Measurements from ENCODE around the gene MED1. TPM values are rescaled to one million over a fixed set of nuclear protein-coding genes. Genes with fewer than 3 reads are reported as not detected.

Gene MED1
- total RNA-seq, 1 donor from 2014 or later, result 21.6 TPM

- FAIRE-seq, result no peak
- TF ChIP-seq CTCF (IDR thresholded peaks at IDR 0.05; ENCODE audit: insufficient read depth, low read length, severe bottlenecking), result no peak
- no peak overlapping the region for H3K4me3 ChIP-seq (ENCODE audit: low read depth, low read length)
- no peaks in the 10 kb centered on the region for H3K27me3 ChIP-seq (ENCODE audit: control insufficient read depth, insufficient read depth, low read length)
- DNase-seq (ENCODE audit: low read depth), result no peak
- peaks cover 15% of the 10 kb centered on the region for H3K36me3 ChIP-seq (ENCODE audit: control insufficient read depth, insufficient read depth, low read length)
Observed at GRCh38 chr17:39429600-39429999, 21.5 kb downstream of the MED1 start.

DNA sequence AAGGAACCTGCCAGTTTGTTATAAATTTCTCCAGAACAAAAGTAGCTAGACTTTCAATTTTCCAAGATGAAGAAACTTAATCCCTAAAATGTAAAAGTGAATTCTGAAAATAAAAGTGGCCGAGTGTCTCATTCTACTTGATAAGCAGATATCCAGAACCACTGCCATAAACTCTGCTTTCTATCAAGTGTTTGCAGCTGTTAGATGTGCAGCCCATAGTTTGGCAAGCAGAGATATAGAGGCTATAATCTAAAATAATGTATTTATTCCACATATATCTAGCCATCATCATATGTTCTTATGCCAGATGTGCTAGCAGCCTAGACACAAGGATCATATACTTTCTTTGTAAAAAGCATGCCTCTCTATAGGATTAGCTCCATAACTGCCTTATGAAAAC is 34.9 kb downstream of the MED1 start:
- DNase-seq (ENCODE audit: low read depth), result no peak
- peaks cover 16% of the 10 kb centered on the region for H3K36me3 ChIP-seq (ENCODE audit: control insufficient read depth, insufficient read depth, low read length)
- no peak for FAIRE-seq

DNA sequence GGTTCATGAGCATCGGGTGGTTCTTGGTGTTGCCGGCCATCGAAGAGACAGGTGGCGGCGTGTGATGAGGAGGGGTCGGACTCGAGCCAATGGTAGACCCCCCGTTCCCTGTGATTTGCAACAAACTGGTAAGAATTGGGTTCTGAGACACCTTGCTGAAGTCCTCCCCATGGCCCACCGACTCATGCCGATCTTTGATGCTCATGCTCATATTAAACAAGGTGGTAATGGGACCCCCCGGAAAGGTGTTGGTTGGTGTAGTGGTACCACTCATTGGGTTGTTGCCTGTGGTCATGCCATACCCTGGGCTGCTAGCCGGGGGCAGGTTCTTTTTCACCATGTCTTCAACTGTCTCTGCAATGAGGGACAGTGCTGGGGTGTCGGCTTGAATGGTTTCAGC is 40.8 kb downstream of the MED1 start:
- Histone ChIP-seq H3K27me3 (ENCODE audit: control insufficient read depth, insufficient read depth, low read length) (no peaks in the 10 kb centered on the region), H3K36me3 (ENCODE audit: control insufficient read depth, insufficient read depth, low read length) (peaks cover 15% of the 10 kb centered on the region), H3K4me3 (ENCODE audit: low read depth, low read length) (no peak overlapping the region)
- no peak for TF ChIP-seq CTCF (IDR thresholded peaks at IDR 0.05; ENCODE audit: insufficient read depth, low read length, severe bottlenecking)
- FAIRE-seq, result no peak
- DNase-seq (ENCODE audit: low read depth), result no peak

More for the DNA sequence above, 34.9 kb downstream of the MED1 start:
- no peak overlapping the region for H3K4me3 ChIP-seq (ENCODE audit: low read depth, low read length)
- H3K27me3 ChIP-seq (ENCODE audit: control insufficient read depth, insufficient read depth, low read length), result no peaks in the 10 kb centered on the region
- no peak for TF ChIP-seq CTCF (IDR thresholded peaks at IDR 0.05; ENCODE audit: insufficient read depth, low read length, severe bottlenecking)

- FAIRE-seq, result no peak
- peaks cover 11% of the 10 kb centered on the region for H3K36me3 ChIP-seq (ENCODE audit: control insufficient read depth, insufficient read depth, low read length)
- no peak overlapping the region for H3K4me3 ChIP-seq (ENCODE audit: low read depth, low read length)
- H3K27me3 ChIP-seq (ENCODE audit: control insufficient read depth, insufficient read depth, low read length), result no peaks in the 10 kb centered on the region
- DNase-seq (ENCODE audit: low read depth), result no peak
- TF ChIP-seq CTCF (IDR thresholded peaks at IDR 0.05; ENCODE audit: insufficient read depth, low read length, severe bottlenecking), result no peak
Observed at GRCh38 chr17:39408360-39408759, 42.7 kb downstream of the MED1 start.

GRCh38 chr17:39406951-39407350 is 44.1 kb downstream of the MED1 start:
- DNase-seq (ENCODE audit: low read depth) (no peak), FAIRE-seq (no peak)
- H3K4me3 ChIP-seq (ENCODE audit: low read depth, low read length), result no peak overlapping the region
- H3K36me3 ChIP-seq (ENCODE audit: control insufficient read depth, insufficient read depth, low read length), result peaks cover 11% of the 10 kb centered on the region
- H3K27me3 ChIP-seq (ENCODE audit: control insufficient read depth, insufficient read depth, low read length), result no peaks in the 10 kb centered on the region
- TF ChIP-seq CTCF (IDR thresholded peaks at IDR 0.05; ENCODE audit: insufficient read depth, low read length, severe bottlenecking), result no peak

- no peak for TF ChIP-seq CTCF (IDR thresholded peaks at IDR 0.05; ENCODE audit: insufficient read depth, low read length, severe bottlenecking)
- Histone ChIP-seq H3K27me3 (ENCODE audit: control insufficient read depth, insufficient read depth, low read length) (no peaks in the 10 kb centered on the region), H3K4me3 (ENCODE audit: low read depth, low read length) (no peak overlapping the region), H3K36me3 (ENCODE audit: control insufficient read depth, insufficient read depth, low read length) (peaks cover 9% of the 10 kb centered on the region)
- DNase-seq (ENCODE audit: low read depth) (no peak), FAIRE-seq (no peak)
Observed at GRCh38 chr17:39405436-39405835, 45.6 kb downstream of the MED1 start.

All from bronchial epithelial cell (primary cell).